Measurements from ENCODE around the gene RNU2-63P. TPM values are rescaled to one million over a fixed set of nuclear protein-coding genes. Genes with fewer than 3 reads are reported as not detected.
"Not testable (repeated sequence)": the region's sequence is repeated elsewhere in the genome, so short reads cannot be mapped to it uniquely, and the experiment has no call there.

RNU2-63P gene
- total RNA-seq, 1 experiment from 2014 or later: 1,374 TPM

DNA sequence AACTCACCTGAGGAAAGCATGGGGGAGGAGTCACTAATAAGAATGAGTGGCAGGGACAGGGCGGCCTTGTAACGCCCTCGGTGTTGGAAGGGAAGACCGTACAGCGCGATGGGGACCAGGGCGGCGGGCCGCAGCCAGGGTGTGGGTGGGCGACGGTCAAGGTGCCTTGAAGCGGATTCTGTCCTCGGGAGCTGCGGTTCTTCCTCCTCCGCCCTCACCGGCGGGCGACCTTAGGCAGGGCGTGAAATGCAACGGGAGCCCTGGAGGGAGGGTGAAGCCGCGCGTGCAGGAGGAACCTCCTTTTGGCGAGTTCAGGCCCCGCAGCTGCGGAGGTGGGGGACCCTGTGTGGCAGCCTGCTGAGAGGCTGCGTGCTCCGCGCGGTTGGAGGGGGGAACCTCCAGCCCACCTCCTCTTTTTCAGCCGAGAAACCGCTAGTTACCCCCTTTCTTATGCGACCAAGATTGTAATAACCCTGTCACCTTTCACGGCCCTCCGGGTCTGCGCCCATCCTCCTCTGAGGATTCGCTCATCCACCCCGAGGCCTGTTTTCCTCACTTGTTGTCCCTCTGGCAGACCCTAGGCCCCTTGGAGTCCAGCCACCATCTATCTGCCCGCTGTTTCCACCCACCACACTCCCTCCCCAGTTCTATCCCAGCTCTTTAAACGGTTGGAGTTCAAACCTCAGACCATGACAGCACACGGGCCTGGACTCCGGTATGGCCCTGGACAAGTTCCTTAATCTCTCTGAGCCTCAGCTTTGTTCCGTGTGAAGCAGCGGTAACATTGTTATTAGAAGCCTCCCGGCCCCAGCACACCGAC lies 823 bp upstream of the RNU2-63P start:
- Histone ChIP-seq H3K27me3 (ENCODE audit: control insufficient read depth, insufficient read depth, low read length) (no peaks in the 10 kb centered on the region), H3K4me3 (ENCODE audit: insufficient read depth, low read depth, low read length) (peak overlapping the region; percentile 49), H3K36me3 (replicated peaks; ENCODE audit: control insufficient read depth, insufficient read depth, low read length) (no peaks in the 10 kb centered on the region)
- DNase-seq: peak; percentile 84

DNA sequence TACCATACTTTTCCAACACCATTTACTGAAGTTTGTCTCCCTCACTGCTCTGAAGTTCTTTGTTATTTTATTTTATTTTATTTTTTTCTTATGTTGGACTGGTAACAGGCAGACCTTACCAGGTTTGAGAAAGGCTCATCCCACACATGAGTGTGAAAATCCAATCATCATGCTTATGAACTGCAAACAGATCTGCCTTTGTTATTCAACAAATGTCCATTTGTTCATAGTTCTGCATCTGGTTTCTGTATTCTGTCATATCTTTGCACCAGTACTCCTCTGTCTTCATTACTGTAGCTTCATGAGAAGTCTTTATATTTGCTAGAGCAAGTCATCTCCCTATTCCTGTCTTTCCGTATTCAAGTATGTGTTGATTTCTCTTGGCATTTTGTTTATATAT lies 5.3 kb downstream of the RNU2-63P start:
- H3K4me3 ChIP-seq (ENCODE audit: insufficient read depth, low read depth, low read length): no peak overlapping the region
- no peaks in the 10 kb centered on the region for H3K27me3 ChIP-seq (ENCODE audit: control insufficient read depth, insufficient read depth, low read length)
- DNase-seq: no peak
- no peaks in the 10 kb centered on the region for H3K36me3 ChIP-seq (replicated peaks; ENCODE audit: control insufficient read depth, insufficient read depth, low read length)

DNA sequence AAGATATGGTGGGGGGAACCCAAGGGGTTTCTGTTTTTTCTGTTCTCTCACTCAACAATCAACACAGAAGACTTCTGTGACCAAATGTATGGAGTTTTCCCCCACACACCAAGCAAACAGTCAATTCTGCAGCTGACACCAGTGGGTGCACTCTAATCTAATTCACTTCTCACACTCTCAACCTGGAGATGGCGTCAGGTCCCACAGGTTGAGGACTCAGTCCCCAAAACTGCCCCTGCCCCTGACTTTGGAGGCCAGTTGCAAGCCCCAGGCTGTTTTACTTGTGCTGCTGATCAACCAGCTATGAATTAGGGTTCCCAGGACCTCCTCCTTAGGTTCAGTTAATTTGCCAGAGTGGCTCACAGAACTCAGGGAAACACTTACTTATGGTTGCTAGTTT lies 6.2 kb downstream of the RNU2-63P start:
- no peak overlapping the region for H3K4me3 ChIP-seq (ENCODE audit: insufficient read depth, low read depth, low read length)
- no peaks in the 10 kb centered on the region for H3K27me3 ChIP-seq (ENCODE audit: control insufficient read depth, insufficient read depth, low read length)
- peak; percentile 25 for DNase-seq

DNA sequence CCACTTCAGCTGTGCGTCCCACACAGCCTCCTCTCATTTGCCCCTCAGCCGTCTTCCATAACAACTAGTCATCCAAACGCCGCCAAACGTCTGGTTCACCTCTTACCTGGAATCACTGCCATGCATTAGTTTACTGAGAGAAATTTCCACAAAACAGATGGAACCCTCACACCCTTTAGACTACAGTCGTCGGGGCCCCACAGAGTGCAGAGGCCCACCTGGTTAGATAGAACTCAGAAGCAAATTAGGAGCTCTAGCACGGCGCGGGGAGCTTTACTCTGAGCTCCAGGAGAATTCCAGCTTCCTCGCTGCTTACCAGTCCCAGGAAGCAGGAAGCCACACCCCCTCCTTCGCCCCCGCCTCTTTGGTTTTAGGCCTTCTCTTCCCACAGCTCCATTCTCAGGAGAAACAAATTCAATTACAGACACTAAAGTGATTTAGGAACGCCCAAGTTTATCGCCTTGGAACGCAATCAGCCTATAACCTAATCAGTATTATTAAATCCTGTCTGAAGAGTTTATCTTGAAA lies 9.4 kb downstream of the RNU2-63P start:
- DNase-seq: peak; percentile 78
- no peaks in the 10 kb centered on the region for H3K36me3 ChIP-seq (replicated peaks; ENCODE audit: control insufficient read depth, insufficient read depth, low read length)
- no peak overlapping the region for H3K4me3 ChIP-seq (ENCODE audit: insufficient read depth, low read depth, low read length)
- H3K27me3 ChIP-seq (ENCODE audit: control insufficient read depth, insufficient read depth, low read length): no peaks in the 10 kb centered on the region; the same call in 1 of the 2 replicates

More for the DNA sequence above, 6.2 kb downstream of the RNU2-63P start:
- H3K36me3 ChIP-seq (replicated peaks; ENCODE audit: control insufficient read depth, insufficient read depth, low read length): no peaks in the 10 kb centered on the region

DNA sequence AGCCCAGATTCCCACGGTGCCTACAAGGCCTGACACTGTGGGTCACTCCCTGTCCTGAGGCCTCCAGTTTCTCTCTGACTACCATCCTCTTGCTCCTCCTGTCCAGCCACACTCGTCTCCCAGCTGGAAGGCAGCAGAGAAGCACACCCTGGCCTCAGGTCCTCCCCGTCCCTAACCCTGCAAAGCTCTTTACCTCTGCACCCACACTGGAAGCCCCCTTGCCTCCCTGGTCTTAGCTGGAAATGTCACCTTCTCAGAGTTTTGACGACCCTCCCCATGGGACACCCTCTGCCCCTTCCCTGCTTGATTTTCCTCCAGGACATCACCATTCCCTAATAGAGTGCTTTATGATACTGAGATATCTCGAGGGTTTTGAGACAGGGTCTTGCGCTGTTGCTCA lies 10.6 kb downstream of the RNU2-63P start:
- Histone ChIP-seq H3K27me3 (ENCODE audit: control insufficient read depth, insufficient read depth, low read length) (no peaks in the 10 kb centered on the region; the same call in 1 of the 2 replicates), H3K4me3 (ENCODE audit: insufficient read depth, low read depth, low read length) (no peak overlapping the region), H3K36me3 (replicated peaks; ENCODE audit: control insufficient read depth, insufficient read depth, low read length) (no peaks in the 10 kb centered on the region)
- DNase-seq: no peak

DNA sequence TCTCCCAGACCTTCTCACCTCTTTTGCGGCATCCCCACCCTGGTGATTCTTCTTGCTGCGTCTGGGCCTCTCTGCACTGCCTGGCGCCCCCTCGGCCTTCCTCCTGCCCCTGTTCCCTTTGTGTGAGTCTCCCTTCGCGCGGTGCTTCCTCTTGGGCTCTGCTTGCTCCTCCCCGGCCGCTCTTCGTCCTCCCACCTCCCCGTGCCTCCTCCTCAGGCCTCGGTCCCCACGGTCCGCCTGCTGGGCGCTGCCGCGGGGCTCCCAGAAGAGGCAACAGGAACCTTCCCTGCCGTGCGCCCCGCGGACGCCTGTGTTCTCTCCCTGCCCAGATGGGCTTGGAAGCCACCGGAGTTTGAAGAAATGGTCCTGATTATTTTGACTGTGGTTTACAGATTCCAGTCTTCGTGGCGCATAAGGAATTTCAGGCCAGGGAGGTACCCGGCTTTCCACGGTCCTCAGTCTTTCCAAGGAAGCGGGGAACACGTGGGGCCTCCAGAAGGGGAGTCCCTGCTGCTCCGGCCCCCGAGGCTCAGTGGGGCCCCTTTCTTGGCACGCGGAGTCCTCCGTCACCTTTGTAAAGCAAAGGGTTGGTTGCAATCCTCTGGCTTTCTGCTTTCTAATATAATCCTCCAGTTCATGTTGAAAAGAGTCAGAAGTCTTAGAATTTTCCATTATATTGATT lies 13.1 kb downstream of the RNU2-63P start:
- Histone ChIP-seq H3K36me3 (replicated peaks; ENCODE audit: control insufficient read depth, insufficient read depth, low read length) (no peaks in the 10 kb centered on the region), H3K4me3 (ENCODE audit: insufficient read depth, low read depth, low read length) (no peak overlapping the region), H3K27me3 (ENCODE audit: control insufficient read depth, insufficient read depth, low read length) (no peaks in the 10 kb centered on the region; the same call in 1 of the 2 replicates)
- DNase-seq: peak; percentile 77

DNA sequence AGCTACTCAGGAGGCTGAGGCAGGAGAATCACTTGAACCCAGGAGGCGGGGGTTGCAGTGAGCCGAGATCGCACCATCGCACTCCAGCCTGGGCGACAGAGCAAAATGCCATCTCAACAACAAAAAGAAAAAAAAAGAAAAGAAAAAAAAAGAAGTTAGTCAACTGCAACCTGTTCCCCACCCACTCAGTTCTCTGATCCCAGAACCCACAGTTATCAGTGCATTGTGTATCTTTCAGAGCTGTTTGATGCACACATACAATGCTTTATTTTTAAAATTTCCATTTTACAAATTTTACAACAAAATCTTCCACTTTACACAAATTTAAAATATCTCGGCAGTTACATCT lies 14.0 kb downstream of the RNU2-63P start:
- H3K36me3 ChIP-seq (replicated peaks; ENCODE audit: control insufficient read depth, insufficient read depth, low read length): no peaks in the 10 kb centered on the region
- no peak overlapping the region for H3K4me3 ChIP-seq (ENCODE audit: insufficient read depth, low read depth, low read length)
- no peaks in the 10 kb centered on the region; the same call in 1 of the 2 replicates for H3K27me3 ChIP-seq (ENCODE audit: control insufficient read depth, insufficient read depth, low read length)
- DNase-seq: no peak

DNA sequence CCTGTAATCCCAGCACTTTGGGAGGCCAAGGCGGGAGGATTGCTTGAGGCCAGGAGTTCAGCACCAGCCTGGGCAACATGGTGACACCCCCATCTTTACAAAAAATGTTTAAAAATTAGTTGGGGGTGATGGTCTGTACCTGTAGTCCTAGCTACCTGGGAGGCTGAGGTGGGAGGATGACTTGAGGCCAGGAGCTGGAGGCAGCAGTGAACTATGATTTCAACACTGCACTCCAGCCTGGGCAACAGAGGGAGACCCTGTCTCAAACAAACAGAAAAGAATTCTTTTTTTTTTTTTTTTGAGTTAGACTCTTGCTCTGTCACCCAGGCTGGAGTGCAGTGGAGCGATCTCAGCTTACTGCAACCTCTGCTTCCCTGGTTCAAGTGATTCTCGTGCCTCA lies 15.9 kb downstream of the RNU2-63P start:
- DNase-seq; H3K27me3 ChIP-seq (ENCODE audit: control insufficient read depth, insufficient read depth, low read length); H3K4me3 ChIP-seq (ENCODE audit: insufficient read depth, low read depth, low read length); H3K36me3 ChIP-seq (replicated peaks; ENCODE audit: control insufficient read depth, insufficient read depth, low read length): not testable (repeated sequence)

DNA sequence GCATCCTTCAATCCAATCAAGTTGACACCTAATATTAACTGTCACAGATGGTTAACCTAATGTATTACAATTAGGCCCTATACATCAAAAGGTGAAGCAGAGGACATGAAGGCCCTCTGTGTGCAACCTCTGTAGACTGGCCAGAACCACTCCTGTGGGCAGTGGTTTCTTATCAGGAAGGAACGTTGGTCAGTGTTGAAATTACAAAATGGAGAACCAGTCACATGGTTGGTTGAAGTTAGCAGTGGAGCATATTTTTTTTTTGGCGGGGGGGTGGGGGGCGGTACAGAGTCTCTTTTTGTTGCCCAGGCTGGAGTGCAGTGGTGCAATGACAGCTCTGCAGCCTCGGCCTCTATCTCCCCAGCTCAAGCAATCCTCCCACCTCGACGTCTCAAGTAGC lies 19.8 kb downstream of the RNU2-63P start:
- no peaks in the 10 kb centered on the region for H3K36me3 ChIP-seq (replicated peaks; ENCODE audit: control insufficient read depth, insufficient read depth, low read length)
- no peak for DNase-seq
- no peaks in the 10 kb centered on the region for H3K27me3 ChIP-seq (ENCODE audit: control insufficient read depth, insufficient read depth, low read length)

DNA sequence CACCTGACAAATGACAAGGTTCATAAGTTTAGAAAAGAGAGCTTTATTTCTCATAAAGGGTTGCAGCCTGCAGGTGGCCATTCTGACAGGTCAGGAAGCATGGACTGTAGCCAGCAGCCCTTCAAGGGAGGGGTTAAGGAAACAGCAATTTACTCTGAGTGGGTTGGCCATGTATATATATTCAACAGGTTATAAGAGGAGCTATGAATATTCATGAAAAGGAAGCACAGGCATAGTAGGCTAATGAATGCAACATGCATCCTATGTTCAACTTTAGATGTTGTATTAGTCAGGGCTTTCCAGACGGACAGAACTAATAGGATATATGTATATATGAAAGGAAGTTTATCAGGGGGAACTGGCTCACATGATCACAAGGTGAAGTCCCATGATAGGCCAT lies 20.6 kb downstream of the RNU2-63P start:
- Histone ChIP-seq H3K27me3 (ENCODE audit: control insufficient read depth, insufficient read depth, low read length) (no peaks in the 10 kb centered on the region), H3K36me3 (replicated peaks; ENCODE audit: control insufficient read depth, insufficient read depth, low read length) (no peaks in the 10 kb centered on the region), H3K4me3 (ENCODE audit: insufficient read depth, low read depth, low read length) (no peak overlapping the region)
- DNase-seq: no peak

More for the DNA sequence above, 19.8 kb downstream of the RNU2-63P start:
- H3K4me3 ChIP-seq (ENCODE audit: insufficient read depth, low read depth, low read length): no peak overlapping the region

DNA sequence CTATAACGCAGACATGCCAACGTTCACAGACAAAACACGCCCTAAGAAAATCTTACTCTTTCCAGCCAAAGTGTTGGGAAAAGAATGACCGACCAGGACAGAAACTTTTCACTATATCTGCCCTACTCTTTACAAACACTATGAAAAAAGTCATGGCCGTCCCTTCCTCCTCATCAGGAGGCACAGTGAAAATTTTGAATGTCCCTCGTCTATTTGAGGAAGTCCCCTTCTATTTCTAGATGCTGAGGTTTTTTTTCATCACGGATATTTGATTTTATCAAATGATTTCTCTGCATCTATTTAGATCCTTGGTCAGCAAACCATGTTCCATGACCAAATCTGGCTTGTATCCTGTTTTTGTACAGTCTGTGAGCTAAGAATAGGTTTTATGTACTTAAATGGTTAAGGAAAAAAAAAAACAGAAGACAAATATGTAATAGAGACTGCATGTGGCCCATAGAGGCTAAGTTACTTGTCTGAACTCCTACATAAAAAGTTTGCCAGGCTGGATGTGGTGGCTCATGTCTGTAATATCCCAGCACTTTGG lies 22.0 kb downstream of the RNU2-63P start:
- not testable (repeated sequence) for H3K36me3 ChIP-seq (replicated peaks; ENCODE audit: control insufficient read depth, insufficient read depth, low read length); DNase-seq; H3K4me3 ChIP-seq (ENCODE audit: insufficient read depth, low read depth, low read length); H3K27me3 ChIP-seq (ENCODE audit: control insufficient read depth, insufficient read depth, low read length)

DNA sequence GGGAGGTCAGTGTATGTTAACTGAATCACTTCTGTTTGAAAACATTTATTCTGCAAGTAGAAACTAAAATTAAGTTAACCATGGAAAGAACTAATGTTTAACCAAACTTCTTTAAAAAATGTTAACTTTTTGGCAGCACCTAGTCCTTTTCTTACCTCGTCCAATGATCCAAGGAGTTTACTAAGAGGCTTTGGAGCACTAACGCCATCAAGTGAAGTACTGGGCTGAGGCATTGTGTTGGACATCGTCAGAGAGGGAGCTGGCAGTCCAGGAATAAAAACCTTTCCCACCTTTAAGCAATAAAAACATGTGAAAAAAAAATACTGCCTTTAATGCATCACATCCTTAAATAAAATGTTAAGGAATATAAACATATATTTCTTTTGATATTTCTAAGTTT lies 23.8 kb downstream of the RNU2-63P start:
- H3K36me3 ChIP-seq (replicated peaks; ENCODE audit: control insufficient read depth, insufficient read depth, low read length); H3K4me3 ChIP-seq (ENCODE audit: insufficient read depth, low read depth, low read length); H3K27me3 ChIP-seq (ENCODE audit: control insufficient read depth, insufficient read depth, low read length); DNase-seq: not testable (repeated sequence)

DNA sequence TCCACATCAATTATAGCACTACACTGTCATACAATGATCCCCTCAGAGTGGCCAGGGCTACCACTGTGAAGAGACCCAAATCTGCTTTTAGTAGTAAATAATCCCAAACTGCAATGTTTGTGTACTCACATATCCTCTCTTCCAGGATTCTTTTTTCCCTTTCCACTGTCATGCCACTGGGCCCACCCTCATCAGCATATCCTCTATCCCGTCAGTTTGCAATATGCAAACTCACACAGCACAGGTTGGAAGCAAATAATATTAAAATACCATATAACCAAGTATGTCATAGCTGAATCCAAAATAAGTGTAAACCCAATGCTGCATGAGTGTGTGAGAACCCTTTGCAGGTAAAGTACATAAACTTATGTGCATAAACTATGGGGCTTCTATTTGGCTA lies 28.9 kb downstream of the RNU2-63P start:
- not testable (repeated sequence) for H3K4me3 ChIP-seq (ENCODE audit: insufficient read depth, low read depth, low read length); H3K36me3 ChIP-seq (replicated peaks; ENCODE audit: control insufficient read depth, insufficient read depth, low read length); H3K27me3 ChIP-seq (ENCODE audit: control insufficient read depth, insufficient read depth, low read length); DNase-seq

DNA sequence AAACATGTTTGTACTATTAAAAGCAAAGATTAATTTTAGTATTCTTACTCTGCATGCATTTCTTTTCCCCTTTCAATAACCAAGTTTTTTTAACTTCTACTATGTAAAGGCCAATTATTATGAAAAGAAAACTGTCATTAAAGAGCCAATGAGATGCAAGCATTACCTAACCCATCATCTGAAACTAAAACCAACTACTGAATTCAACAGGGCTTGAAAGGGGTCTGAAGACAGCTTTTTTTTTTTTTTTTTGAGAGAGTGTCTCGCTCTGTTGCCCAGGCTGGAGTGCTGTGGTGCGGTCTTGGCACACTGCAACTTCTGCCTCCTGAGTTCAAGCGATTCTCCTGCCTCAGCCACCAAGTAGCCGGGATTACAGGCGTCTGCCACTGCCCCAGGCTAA lies 30.4 kb downstream of the RNU2-63P start:
- H3K27me3 ChIP-seq (ENCODE audit: control insufficient read depth, insufficient read depth, low read length); H3K36me3 ChIP-seq (replicated peaks; ENCODE audit: control insufficient read depth, insufficient read depth, low read length); H3K4me3 ChIP-seq (ENCODE audit: insufficient read depth, low read depth, low read length); DNase-seq: not testable (repeated sequence)

DNA sequence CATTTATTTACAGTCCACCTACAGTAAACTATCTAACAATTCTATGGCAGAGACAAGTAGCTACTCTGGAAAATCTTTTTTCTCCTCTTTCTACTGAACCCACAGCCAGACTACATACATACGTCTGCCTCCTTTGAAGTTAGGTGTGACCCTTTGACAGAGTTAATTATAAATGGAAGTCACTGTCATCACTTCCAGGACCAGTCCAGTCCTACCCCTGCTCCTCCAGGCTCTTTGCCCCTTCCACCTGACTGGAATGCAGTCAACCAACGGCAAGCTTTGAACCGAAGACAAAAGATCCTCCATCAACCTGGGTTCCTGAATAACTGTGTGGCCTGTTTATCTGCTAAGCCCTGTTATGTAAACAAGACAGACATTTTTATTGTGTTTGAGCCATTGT lies 35.2 kb downstream of the RNU2-63P start:
- H3K36me3 ChIP-seq (replicated peaks; ENCODE audit: control insufficient read depth, insufficient read depth, low read length); DNase-seq: not testable (repeated sequence)

More for the DNA sequence above, 35.2 kb downstream of the RNU2-63P start:
- H3K4me3 ChIP-seq (ENCODE audit: insufficient read depth, low read depth, low read length); H3K27me3 ChIP-seq (ENCODE audit: control insufficient read depth, insufficient read depth, low read length): not testable (repeated sequence)
